ENCODE results near the gene SERPINA6.
"Not testable (repeated sequence)": the region's sequence is repeated elsewhere in the genome, so short reads cannot be mapped to it uniquely, and the experiment has no call there.

SERPINA6 gene

GRCh38 chr14:94290197-94290596 lies 32.9 kb downstream of the SERPINA6 start:
- DNase-seq, result no peak

- no peak for DNase-seq
These were observed 34.3 kb downstream of the SERPINA6 start for GRCh38 chr14:94288610-94289465.

- no peak for DNase-seq
These were observed 38.0 kb downstream of the SERPINA6 start for GRCh38 chr14:94285158-94285557.

GRCh38 chr14:94284221-94284620 lies 38.9 kb downstream of the SERPINA6 start:
- DNase-seq, result no peak

- DNase-seq, result no peak
These were observed 40.0 kb downstream of the SERPINA6 start for GRCh38 chr14:94282991-94283723.

GRCh38 chr14:94278731-94279130 lies 44.4 kb downstream of the SERPINA6 start:
- no peak for DNase-seq

- not testable (repeated sequence) for DNase-seq
These were observed 46.1 kb downstream of the SERPINA6 start for GRCh38 chr14:94276898-94277561.

GRCh38 chr14:94269156-94269555 lies 54.0 kb downstream of the SERPINA6 start:
- no peak for DNase-seq

GRCh38 chr14:94268582-94268981 lies 54.6 kb downstream of the SERPINA6 start:
- not testable (repeated sequence) for DNase-seq

GRCh38 chr14:94267352-94267751 lies 55.8 kb downstream of the SERPINA6 start:
- DNase-seq, result no peak

GRCh38 chr14:94264195-94264594 lies 58.9 kb downstream of the SERPINA6 start:
- DNase-seq, result not testable (repeated sequence)

All from Kasumi-1 (cell line).